Mesodermal cell (in vitro differentiated cells): ENCODE data around the gene KIF5C.

Source experiments
- H3K27ac ChIP-seq: 2 replicates; pipeline ENCODE4 v1.7.0; 2013; ENCODE audit warnings: mild to moderate bottlenecking, low read depth, low read length, moderate library complexity; ENCODE audit not compliant: severe bottlenecking
- H3K36me3 ChIP-seq: 2 replicates; pipeline ENCODE4 v1.7.1; 2013; ENCODE audit warnings: mild to moderate bottlenecking, low read length, moderate library complexity; ENCODE audit not compliant: control insufficient read depth, insufficient read depth
- H3K4me1 ChIP-seq: one replicate; pipeline ENCODE4 v1.7.1; 2013; ENCODE audit warnings: mild to moderate bottlenecking, low read length; ENCODE audit not compliant: insufficient read depth, control insufficient read depth, poor library complexity, severe bottlenecking
- H3K4me3 ChIP-seq: 2 replicates; pipeline ENCODE4 v1.7.0; 2013; ENCODE audit warnings: low read length, control low read depth, mild to moderate bottlenecking; ENCODE audit not compliant: insufficient read depth, poor library complexity, severe bottlenecking; ENCODE audit errors: extremely low read depth
- H3K9me3 ChIP-seq: 2 replicates; pipeline ENCODE4 v1.7.1; 2013; ENCODE audit warnings: mild to moderate bottlenecking, low read length, moderate library complexity; ENCODE audit not compliant: control insufficient read depth
- WGBS, 2 experiments: methylation state at CpG; one replicate each; pipeline ENCODE4 v1.1.5; 2013; ENCODE audit warnings: missing lambda C conversion rate in 2 of 2; ENCODE audit not compliant: insufficient coverage in 2 of 2; 5-methylcytosine and 5-hydroxymethylcytosine counted together

KIF5C gene

DNA sequence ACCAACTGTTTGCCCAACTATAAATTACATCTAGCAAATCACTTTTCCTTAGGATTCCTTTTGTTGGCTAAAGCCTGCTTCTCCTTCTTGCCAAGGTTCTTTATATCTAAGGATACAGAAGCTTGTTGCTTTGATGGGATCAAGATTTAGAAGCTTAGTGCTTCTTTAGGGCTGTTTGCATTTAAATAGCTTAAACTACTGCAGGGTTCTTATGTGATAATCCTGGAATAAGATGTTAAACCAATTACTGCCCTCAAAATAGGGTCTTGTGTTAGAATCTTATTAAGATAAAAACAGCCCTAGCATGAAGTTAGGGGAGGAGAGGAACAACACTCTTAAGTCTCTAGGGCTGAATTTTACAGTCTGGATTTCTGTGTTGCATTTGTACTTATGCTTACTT is 64.2 kb downstream of the KIF5C start:
- Histone ChIP-seq H3K4me3 (no peak overlapping the region), H3K4me1 (peaks cover 4% of the 10 kb centered on the region), H3K9me3 (no peaks in the 10 kb centered on the region), H3K36me3 (no peaks in the 10 kb centered on the region), H3K27ac (no peak overlapping the region)

- Histone ChIP-seq H3K9me3 (peaks cover 6% of the 10 kb centered on the region), H3K4me1 (peaks cover 4% of the 10 kb centered on the region), H3K4me3 (no peak overlapping the region), H3K27ac (no peak overlapping the region), H3K36me3 (peaks cover 9% of the 10 kb centered on the region)
- WGBS, 2 experiments, result 91 to 96% methylated on average over 3 of the region's 3 CpGs
These were observed 68.1 kb downstream of the KIF5C start for GRCh38 chr2:148943097-148943496.

GRCh38 chr2:148944536-148944935 is 69.5 kb downstream of the KIF5C start:
- 89 to 100% methylated on average over 3 to 4 of the region's 4 CpGs for whole genome bisulfite sequencing, 2 experiments

GRCh38 chr2:148947299-148947698 is 72.3 kb downstream of the KIF5C start:
- no peak overlapping the region for H3K27ac ChIP-seq
- WGBS, 2 experiments, result 91 to 95% methylated on average over 5 to 7 of the region's 7 CpGs
- H3K9me3 ChIP-seq, result peaks cover 6% of the 10 kb centered on the region
- peaks cover 18% of the 10 kb centered on the region for H3K36me3 ChIP-seq
- H3K4me3 ChIP-seq, result no peak overlapping the region
- peaks cover 2% of the 10 kb centered on the region for H3K4me1 ChIP-seq

More at GRCh38 chr2:148944536-148944935, 69.5 kb downstream of the KIF5C start:
- Histone ChIP-seq H3K4me3 (no peak overlapping the region), H3K27ac (no peak overlapping the region), H3K36me3 (peaks cover 9% of the 10 kb centered on the region), H3K9me3 (peaks cover 6% of the 10 kb centered on the region), H3K4me1 (peaks cover 4% of the 10 kb centered on the region)

DNA sequence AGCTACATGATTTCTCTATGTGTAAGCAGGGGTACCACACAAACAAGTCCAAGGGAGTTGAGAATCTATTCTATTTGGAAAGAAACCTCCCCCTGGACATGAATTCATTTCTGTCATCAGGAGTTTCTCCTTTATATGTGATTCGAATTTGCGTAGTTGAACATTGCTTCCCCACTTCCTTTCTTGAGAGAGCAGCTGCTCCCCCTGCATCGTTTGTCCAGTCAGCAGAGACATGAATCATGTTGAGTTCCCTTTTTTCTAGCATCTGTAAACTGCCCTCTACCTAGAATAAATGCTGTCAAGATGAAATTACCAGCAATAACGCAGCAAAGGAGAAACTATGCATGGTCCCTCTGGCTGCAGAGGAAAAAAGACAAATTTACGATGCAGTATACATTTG is 73.8 kb downstream of the KIF5C start:
- Histone ChIP-seq H3K36me3 (peaks cover 20% of the 10 kb centered on the region), H3K27ac (no peak overlapping the region), H3K4me1 (no peaks in the 10 kb centered on the region), H3K4me3 (no peak overlapping the region), H3K9me3 (peaks cover 6% of the 10 kb centered on the region)
- WGBS, 2 experiments, result 85 to 100% methylated on average over 3 to 4 of the region's 5 CpGs

DNA sequence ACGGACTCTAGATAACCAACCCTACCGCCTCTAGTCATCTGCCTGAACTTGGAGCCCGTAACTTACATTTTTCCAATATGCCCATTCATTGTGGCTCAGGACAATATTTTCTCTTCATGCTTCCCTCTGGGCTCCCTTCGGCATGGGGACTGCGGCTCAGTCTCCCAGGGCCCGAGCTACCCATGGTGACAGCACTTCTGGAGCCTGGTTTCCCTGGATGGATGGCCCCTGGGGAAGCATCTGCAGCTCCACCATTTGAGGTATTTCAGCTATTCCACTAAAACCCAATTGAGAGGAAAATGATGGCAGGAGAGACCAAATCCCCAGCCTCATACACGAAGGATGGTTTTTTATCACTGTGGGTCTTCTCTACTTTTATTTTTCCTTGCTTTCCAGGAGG is 74.3 kb downstream of the KIF5C start:
- 100% methylated on average over 3 to 6 of the region's 7 CpGs for WGBS, 2 experiments
- H3K27ac ChIP-seq, result no peak overlapping the region
- peaks cover 6% of the 10 kb centered on the region for H3K9me3 ChIP-seq
- no peaks in the 10 kb centered on the region for H3K4me1 ChIP-seq
- H3K4me3 ChIP-seq, result no peak overlapping the region
- peaks cover 20% of the 10 kb centered on the region for H3K36me3 ChIP-seq

DNA sequence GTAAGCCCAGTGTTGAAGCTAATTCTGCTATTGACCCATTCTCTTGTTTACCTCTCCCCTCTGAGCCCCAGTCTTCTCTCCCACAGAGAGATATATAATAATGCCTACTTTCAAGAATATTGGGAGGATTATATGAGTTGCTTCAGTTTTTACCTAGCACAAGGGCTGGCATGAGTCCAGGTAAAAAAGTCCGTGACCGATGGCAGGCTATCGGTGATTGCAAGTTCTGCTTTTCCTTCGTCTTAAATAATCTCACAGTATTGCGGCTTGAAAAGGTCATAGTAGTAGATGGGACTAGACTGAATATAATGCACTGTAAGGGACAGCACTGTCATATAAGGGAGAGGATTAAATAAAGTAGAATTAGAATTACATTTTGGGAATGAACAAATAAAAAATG is 77.6 kb downstream of the KIF5C start:
- H3K4me3 ChIP-seq, result no peak overlapping the region
- H3K9me3 ChIP-seq, result no peaks in the 10 kb centered on the region
- H3K36me3 ChIP-seq, result peaks cover 12% of the 10 kb centered on the region
- H3K27ac ChIP-seq, result no peak overlapping the region
- no peaks in the 10 kb centered on the region for H3K4me1 ChIP-seq
- WGBS, 2 experiments, result 92 to 98% methylated on average over 5 of the region's 5 CpGs

- H3K4me1 ChIP-seq, result no peaks in the 10 kb centered on the region
- 89 to 96% methylated on average over 5 of the region's 6 CpGs for WGBS, 2 experiments
- no peak overlapping the region for H3K27ac ChIP-seq
- H3K36me3 ChIP-seq, result peaks cover 11% of the 10 kb centered on the region
- no peaks in the 10 kb centered on the region for H3K9me3 ChIP-seq
- H3K4me3 ChIP-seq, result no peak overlapping the region
These were observed 78.4 kb downstream of the KIF5C start for GRCh38 chr2:148953426-148953825.

GRCh38 chr2:148954536-148954935 is 79.5 kb downstream of the KIF5C start:
- H3K9me3 ChIP-seq, result no peaks in the 10 kb centered on the region
- H3K4me1 ChIP-seq, result no peaks in the 10 kb centered on the region
- H3K4me3 ChIP-seq, result no peak overlapping the region
- H3K36me3 ChIP-seq, result peaks cover 11% of the 10 kb centered on the region
- WGBS, 2 experiments, result 90 to 100% methylated on average over 1 of the region's 3 CpGs
- H3K27ac ChIP-seq, result no peak overlapping the region

- H3K27ac ChIP-seq, result no peak overlapping the region
- H3K4me3 ChIP-seq, result no peak overlapping the region
- WGBS, 2 experiments, result 91 to 93% methylated on average over 5 of the region's 5 CpGs
- H3K4me1 ChIP-seq, result no peaks in the 10 kb centered on the region
- peaks cover 11% of the 10 kb centered on the region for H3K36me3 ChIP-seq
- no peaks in the 10 kb centered on the region for H3K9me3 ChIP-seq
These were observed 80.8 kb downstream of the KIF5C start for GRCh38 chr2:148955798-148956197.

DNA sequence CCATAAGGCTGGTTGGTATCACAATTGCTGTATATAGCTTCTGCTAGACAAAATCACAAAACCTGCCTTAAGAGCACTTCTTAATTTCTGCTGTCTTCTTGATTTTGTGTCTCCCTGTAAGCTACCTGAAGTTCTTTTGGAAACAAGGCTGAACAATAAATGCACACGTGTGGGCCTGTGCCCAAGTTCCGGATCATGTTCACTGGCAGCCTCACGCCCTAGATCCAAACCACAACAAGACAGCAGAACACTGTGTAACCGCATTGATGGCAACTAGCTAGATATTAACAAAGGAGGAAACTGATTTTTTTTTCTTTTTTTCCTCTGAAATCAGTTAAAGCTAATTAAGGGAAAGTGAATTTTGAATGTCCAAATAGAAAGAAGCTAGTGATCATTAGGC is 82.0 kb downstream of the KIF5C start:
- Histone ChIP-seq H3K4me3 (no peak overlapping the region), H3K9me3 (no peaks in the 10 kb centered on the region), H3K27ac (no peak overlapping the region), H3K36me3 (peaks cover 12% of the 10 kb centered on the region), H3K4me1 (no peaks in the 10 kb centered on the region)
- WGBS, 2 experiments, result 95 to 100% methylated on average over 2 of the region's 4 CpGs
